GM18520 (cell line): ENCODE measurements around the gene FAM20C.

ENCODE experiments used
- ATAC-seq: cut with Tn5 transposase; IDR thresholded peaks from one replicate; pipeline ENCODE4 v1.9.1; 2021; ENCODE audit not compliant: unreplicated experiment

Gene FAM20C

GRCh38 chr7:223118-223800 is 30.9 kb downstream of the FAM20C start:
- no peak for ATAC-seq

GRCh38 chr7:223861-224260 is 31.5 kb downstream of the FAM20C start:
- no peak for ATAC-seq

GRCh38 chr7:226281-226895 is 34.0 kb downstream of the FAM20C start:
- ATAC-seq, result no peak

GRCh38 chr7:227926-228325 is 35.6 kb downstream of the FAM20C start:
- no peak for ATAC-seq

- ATAC-seq, result no peak
Observed at GRCh38 chr7:228610-229009, 36.2 kb downstream of the FAM20C start.

GRCh38 chr7:229184-229964 is 37.0 kb downstream of the FAM20C start:
- no peak for ATAC-seq

GRCh38 chr7:230274-230673 is 37.9 kb downstream of the FAM20C start:
- no peak for ATAC-seq

- no peak for ATAC-seq
Observed at GRCh38 chr7:231030-231857, 38.9 kb downstream of the FAM20C start.

- no peak for ATAC-seq
Observed at GRCh38 chr7:231858-232246, 39.5 kb downstream of the FAM20C start.

GRCh38 chr7:232410-233248 is 40.3 kb downstream of the FAM20C start:
- no peak for ATAC-seq

- ATAC-seq, result no peak
Observed at GRCh38 chr7:233249-234035, 41.1 kb downstream of the FAM20C start.

GRCh38 chr7:234051-234707 is 41.8 kb downstream of the FAM20C start:
- no peak for ATAC-seq

GRCh38 chr7:234708-235553 is 42.6 kb downstream of the FAM20C start:
- ATAC-seq, result no peak

- no peak for ATAC-seq
Observed at GRCh38 chr7:235576-236395, 43.4 kb downstream of the FAM20C start.

- ATAC-seq, result no peak
Observed at GRCh38 chr7:236967-237366, 44.6 kb downstream of the FAM20C start.

- ATAC-seq, result no peak
Observed at GRCh38 chr7:237385-237784, 45.0 kb downstream of the FAM20C start.

GRCh38 chr7:240146-240676 is 47.8 kb downstream of the FAM20C start:
- no peak for ATAC-seq
